AG04450 (cell line): ENCODE results near the gene TNRC6A. TPM values are rescaled to one million over a fixed set of nuclear protein-coding genes. Genes with fewer than 3 reads are reported as not detected.

Source experiments
- CTCF ChIA-PET: fragments of 300-600, 350-600 bp; formaldehyde crosslinking; extraction: SDS; loops from one replicate; lab custom pipeline; 2022; ENCODE audit warnings: antibody characterized with exemption, inconsistent platforms; lab: Charles Lee
- POLR2A ChIA-PET: fragments of 350-600 bp; formaldehyde crosslinking; extraction: SDS; loops from one replicate; lab custom pipeline; 2021; ENCODE audit warnings: antibody characterized with exemption, inconsistent platforms; lab: Yijun Ruan, JAX
- DNase-seq: peaks from one replicate; pipeline ENCODE4 v3.0.0-alpha.2; 2011; ENCODE audit warnings: low read depth, low spot score
- H3K27ac ChIP-seq: one replicate; pipeline ENCODE4 v1.5.1; 2012; ENCODE audit warnings: low read depth, low read length, control low read depth
- H3K27me3 ChIP-seq: one replicate; pipeline ENCODE4 v1.6.0; 2012; ENCODE audit warnings: low read length; ENCODE audit not compliant: control insufficient read depth, insufficient read depth
- H3K4me3 ChIP-seq: 2 replicates; pipeline ENCODE4 v1.5.1; 2011; ENCODE audit warnings: mild to moderate bottlenecking, low read depth, low read length, control low read depth
- H3K9me3 ChIP-seq: 2 replicates; pipeline ENCODE4 v1.5.1; 2012; ENCODE audit warnings: low read length; ENCODE audit not compliant: control insufficient read depth, insufficient read depth
- polyA plus RNA-seq: library from polyadenylated mRNA; depleted of rRNA; stranded (reverse); fragments of >200 nt; gene quantifications from 2 replicates; pipeline ENCODE4 v1.2.3, GENCODE V29; 2011
- TF ChIP-seq, protein P1 (sequence below): IDR thresholded peaks from 2 replicates; pipeline ENCODE4 v1.5.1; 2011; ENCODE audit warnings: low read depth, low read length, control low read depth, inconsistent platforms

TNRC6A gene
- polyA plus RNA-seq, 1 experiment: 76.2 TPM

DNA sequence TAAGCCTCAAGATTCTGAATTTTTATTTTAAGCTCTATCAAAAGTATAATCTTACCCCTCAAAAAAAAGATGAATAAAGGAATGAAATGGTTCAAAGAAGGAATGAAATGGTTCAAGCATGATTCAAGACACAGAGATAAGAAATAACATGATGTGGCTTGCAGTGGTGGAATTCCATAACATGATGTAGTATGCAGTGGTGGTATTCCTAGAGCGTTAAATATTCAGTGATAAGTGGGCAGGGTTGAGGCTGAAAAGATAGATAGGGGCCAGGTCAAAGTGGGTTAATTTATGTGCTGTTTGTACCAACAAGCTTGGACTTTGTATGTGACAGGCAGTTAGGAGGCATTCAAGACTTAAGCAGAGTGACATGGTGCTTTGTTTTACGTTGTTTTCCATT is 29.6 kb downstream of the TNRC6A start:
- ChIA-PET CTCF (interaction anchor here (0.8 to 1.2 kb wide), 3 partner anchors 71 to 209 kb away, joined by 3 to 5 read pairs (median 3); no protein-coding TSS in a partner anchor), POLR2A (no interaction called here)
- Histone ChIP-seq H3K27ac (no peak overlapping the region), H3K4me3 (no peak overlapping the region), H3K27me3 (no peaks in the 10 kb centered on the region), H3K9me3 (no peaks in the 10 kb centered on the region)
- DNase-seq: no peak
- TF ChIP-seq, protein P1, sequence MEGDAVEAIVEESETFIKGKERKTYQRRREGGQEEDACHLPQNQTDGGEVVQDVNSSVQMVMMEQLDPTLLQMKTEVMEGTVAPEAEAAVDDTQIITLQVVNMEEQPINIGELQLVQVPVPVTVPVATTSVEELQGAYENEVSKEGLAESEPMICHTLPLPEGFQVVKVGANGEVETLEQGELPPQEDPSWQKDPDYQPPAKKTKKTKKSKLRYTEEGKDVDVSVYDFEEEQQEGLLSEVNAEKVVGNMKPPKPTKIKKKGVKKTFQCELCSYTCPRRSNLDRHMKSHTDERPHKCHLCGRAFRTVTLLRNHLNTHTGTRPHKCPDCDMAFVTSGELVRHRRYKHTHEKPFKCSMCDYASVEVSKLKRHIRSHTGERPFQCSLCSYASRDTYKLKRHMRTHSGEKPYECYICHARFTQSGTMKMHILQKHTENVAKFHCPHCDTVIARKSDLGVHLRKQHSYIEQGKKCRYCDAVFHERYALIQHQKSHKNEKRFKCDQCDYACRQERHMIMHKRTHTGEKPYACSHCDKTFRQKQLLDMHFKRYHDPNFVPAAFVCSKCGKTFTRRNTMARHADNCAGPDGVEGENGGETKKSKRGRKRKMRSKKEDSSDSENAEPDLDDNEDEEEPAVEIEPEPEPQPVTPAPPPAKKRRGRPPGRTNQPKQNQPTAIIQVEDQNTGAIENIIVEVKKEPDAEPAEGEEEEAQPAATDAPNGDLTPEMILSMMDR: no peak

DNA sequence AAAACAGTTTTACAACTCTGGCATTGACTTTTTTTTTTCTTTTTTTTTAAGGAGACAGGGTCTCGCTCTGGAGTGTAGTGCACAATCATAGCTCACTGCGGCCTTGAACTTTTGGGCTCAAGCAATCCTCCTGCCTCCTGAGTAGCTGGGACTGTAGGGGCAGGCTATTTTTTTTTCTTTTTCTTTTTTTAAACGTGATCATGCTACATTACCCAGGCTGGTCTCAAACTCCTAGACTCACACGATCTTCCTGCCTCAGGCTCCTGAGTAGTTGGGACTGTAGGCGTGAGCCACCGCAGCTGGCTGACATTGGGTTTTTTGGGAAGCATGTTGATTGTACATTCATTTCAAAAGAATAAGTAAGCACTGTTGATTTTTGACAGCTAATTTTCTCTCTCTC is 32.1 kb downstream of the TNRC6A start:
- CTCF ChIA-PET: interaction anchor here (0.5 kb wide), 1 partner anchor 41 kb away, joined by 3 read pairs; no protein-coding TSS in a partner anchor
- Histone ChIP-seq H3K4me3 (no peak overlapping the region), H3K27ac (no peak overlapping the region), H3K27me3 (no peaks in the 10 kb centered on the region), H3K9me3 (no peaks in the 10 kb centered on the region)
- POLR2A ChIA-PET: interaction anchor here (0.6 kb wide), 1 partner anchor 57 kb away, joined by 4 read pairs; no protein-coding TSS in a partner anchor
- DNase-seq: no peak
- TF ChIP-seq, protein P1: no peak

DNA sequence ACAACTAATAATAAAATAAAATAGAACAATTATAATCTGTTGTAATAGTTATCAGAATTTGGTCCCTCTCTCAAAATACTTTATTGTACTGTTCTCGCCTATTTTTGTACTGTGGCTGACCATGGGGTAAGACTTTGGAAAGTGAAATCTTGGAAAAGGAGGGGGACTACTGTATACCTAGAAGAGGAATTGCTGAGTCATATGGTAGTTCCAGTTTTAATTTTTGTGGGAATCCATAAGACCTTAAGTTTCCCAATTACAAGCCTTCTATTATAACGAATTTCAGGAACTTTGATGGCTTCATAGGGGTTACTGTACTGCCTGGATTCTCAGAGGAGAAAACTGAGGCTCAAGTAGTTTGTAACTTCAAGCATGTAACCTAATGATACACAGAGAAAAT is 35.5 kb downstream of the TNRC6A start:
- TF ChIP-seq, protein P1: no peak
- Histone ChIP-seq H3K9me3 (no peaks in the 10 kb centered on the region), H3K4me3 (no peak overlapping the region), H3K27ac (no peak overlapping the region), H3K27me3 (no peaks in the 10 kb centered on the region)
- DNase-seq: no peak
- CTCF ChIA-PET: no interaction called here
- POLR2A ChIA-PET: no interaction called here

DNA sequence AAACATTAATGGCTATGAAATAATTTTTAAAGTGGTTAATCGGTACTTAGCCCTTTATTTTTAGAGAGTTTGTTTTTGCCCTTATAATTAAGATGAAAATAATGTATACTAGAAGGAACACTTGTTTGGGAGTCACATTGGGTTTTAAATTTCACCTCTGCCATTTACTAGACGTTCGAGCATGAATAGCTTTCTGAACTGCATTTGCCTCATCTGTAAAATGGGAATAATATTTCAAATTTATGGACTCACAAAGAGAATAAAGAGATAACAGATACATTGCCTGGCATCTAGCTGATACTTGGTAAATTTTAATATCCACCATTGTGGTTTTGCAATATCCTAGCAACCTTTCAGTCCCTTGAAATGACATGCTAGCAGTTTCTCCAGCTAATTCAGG is 36.6 kb downstream of the TNRC6A start:
- ChIA-PET CTCF (no interaction called here), POLR2A (no interaction called here)
- Histone ChIP-seq H3K27ac (no peak overlapping the region), H3K4me3 (no peak overlapping the region), H3K27me3 (no peaks in the 10 kb centered on the region), H3K9me3 (no peaks in the 10 kb centered on the region)
- TF ChIP-seq, protein P1: no peak
- DNase-seq: no peak

DNA sequence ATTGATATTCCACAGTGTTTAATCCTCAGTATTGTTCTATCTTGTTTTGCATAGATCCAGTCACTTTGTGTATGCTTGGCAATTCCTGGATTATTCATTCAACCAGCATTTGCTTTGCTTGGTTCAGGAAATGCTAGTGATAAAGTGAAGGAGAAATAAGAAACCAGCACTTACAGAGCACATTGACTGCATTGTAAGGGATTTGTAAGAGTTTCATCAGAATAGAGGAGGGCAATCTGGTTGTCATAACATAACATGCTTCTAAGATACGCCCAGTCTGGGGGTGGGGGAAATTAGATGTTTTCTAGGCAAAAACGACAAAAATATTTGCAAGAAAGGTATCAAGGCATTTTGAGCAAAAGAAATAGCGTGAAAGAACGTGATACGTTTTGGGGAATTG is 40.4 kb downstream of the TNRC6A start:
- no peak overlapping the region for H3K27ac ChIP-seq
- POLR2A ChIA-PET: no interaction called here

More for the DNA sequence above, 40.4 kb downstream of the TNRC6A start:
- Histone ChIP-seq H3K9me3 (no peaks in the 10 kb centered on the region), H3K4me3 (no peak overlapping the region), H3K27me3 (no peaks in the 10 kb centered on the region)
- CTCF ChIA-PET: interaction anchor here (0.5 to 0.9 kb wide), 2 partner anchors 189 to 244 kb away, joined by 3 to 5 read pairs; no protein-coding TSS in a partner anchor
- TF ChIP-seq, protein P1: no peak
- peak; percentile 15 for DNase-seq
